ENCODE results near the gene PTPRG.

DNA sequence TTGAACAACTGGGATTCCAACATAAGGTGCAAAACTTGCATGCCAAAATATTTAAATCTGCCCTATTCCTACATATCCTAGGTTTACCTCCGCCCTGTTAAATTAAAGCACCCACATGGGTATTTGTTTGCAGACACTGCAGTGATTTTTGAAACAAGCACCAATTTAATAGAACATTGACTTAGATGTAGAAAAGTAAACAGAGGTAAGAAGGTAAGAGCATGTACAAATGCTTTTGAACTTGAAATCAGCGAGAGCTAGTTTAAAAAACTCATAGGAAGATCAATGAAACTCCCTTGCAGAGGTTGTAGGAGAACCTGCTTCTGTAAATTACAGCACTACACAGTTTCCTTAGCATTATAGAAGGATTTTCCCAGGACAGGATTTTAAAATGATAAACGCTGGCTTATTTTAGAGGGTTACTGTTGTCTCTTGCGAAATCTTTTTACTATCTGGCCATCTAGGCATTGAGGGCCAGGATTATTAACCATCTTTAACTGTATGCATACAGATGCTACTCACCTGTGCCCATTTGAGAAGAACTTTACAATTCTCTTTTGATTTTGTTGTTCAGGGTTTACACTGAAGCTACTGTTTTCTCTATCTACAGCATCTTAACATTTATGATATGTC is 527.2 kb downstream of the PTPRG start:
- no peak for TF ChIP-seq EZH2 (IDR thresholded peaks at IDR 0.05; ENCODE audit: insufficient read depth, poor library complexity, severe bottlenecking)
- no peak for TF ChIP-seq EZH2phosphoT487 (IDR thresholded peaks at IDR 0.05; ENCODE audit: insufficient read depth, low read depth)

All from GM23248 (cell line).